A549 (cell line): ENCODE data around the gene GRM2. TPM values are rescaled to one million over a fixed set of nuclear protein-coding genes. Genes with fewer than 3 reads are reported as not detected.

Experiments
- ATAC-seq, 2 experiments: fragments of 200-7000 bp in 1 of 2; fragments of >200 bp in 1 of 2; cut with Nextera tagmentation in 1 of 2; cut with Tn5 transposase in 1 of 2; 3 replicates each; pipeline versions ENCODE4 v1.8.0 to v1.9.1; 2018 to 2020; ENCODE audit warnings: mild to moderate bottlenecking in 1 of 2, moderate library complexity in 1 of 2
- CTCF ChIA-PET: fragments of 300-600 bp; sonication (Branson Sonifier 250); formaldehyde crosslinking; extraction: SDS; loops from one replicate; lab custom pipeline; 2021; ENCODE audit warnings: antibody characterized with exemption, inconsistent platforms; lab: Yijun Ruan, JAX
- POLR2A ChIA-PET: fragments of 350-600 bp; formaldehyde crosslinking; extraction: SDS; loops from one replicate; lab custom pipeline; 2021; ENCODE audit warnings: antibody characterized with exemption, inconsistent platforms; lab: Yijun Ruan, JAX
- DNase-seq, 2 experiments: peaks; one replicate each; pipeline versions ENCODE4 v3.0.0 to v3.0.0-alpha.2; 2011 to 2016; ENCODE audit warnings: low read depth in 1 of 2, low spot score in 1 of 2
- FAIRE-seq: peaks from 2 replicates; lab custom pipeline; 2011; peaks lifted over from hg19 to GRCh38; lab: Jason Lieb, UNC
- H3K27ac ChIP-seq, 2 experiments: fragments of >200 bp; sonication (Bioruptor Twin); formaldehyde crosslinking; 3 replicates each; pipeline ENCODE4 v1.5.1; 2016 to 2017
- H3K4me1 ChIP-seq: fragments of >200 bp; sonication (Bioruptor Twin); formaldehyde crosslinking; 3 replicates; pipeline ENCODE4 v1.6.1; 2016
- H3K4me2 ChIP-seq: fragments of >200 bp; sonication (Bioruptor Twin); formaldehyde crosslinking; 3 replicates; pipeline ENCODE4 v1.6.1; 2016
- H3K4me3 ChIP-seq: fragments of >200 bp; sonication (Bioruptor Twin); formaldehyde crosslinking; 3 replicates; pipeline ENCODE4 v1.5.1; 2016
- H3K9me3 ChIP-seq: fragments of >200 bp; sonication (Bioruptor Twin); formaldehyde crosslinking; 3 replicates; pipeline ENCODE4 v1.6.1; 2016
- ATOH8 ChIP-seq: fragments of 250-450 bp; sonication (Bioruptor Pico); IDR thresholded peaks from 2 replicates; pipeline ENCODE4 v1.5.0; 2020; ENCODE audit warnings: low read depth, mild to moderate bottlenecking, moderate library complexity
- BCL3 ChIP-seq: fragments of >200 bp; sonication (Bioruptor Twin); formaldehyde crosslinking; IDR thresholded peaks from 3 replicates; pipeline ENCODE4 v1.6.1; 2016
- CBX2 ChIP-seq: fragments of 200-600 bp; sonication (generic); IDR thresholded peaks from 2 replicates; pipeline ENCODE4 v1.6.1; 2016; ENCODE audit warnings: low read depth, mild to moderate bottlenecking, borderline replicate concordance
- CEBPB ChIP-seq, 2 experiments: fragments of >200 bp in 1 of 2; sonication (Bioruptor Twin) in 1 of 2; formaldehyde crosslinking in 1 of 2; IDR thresholded peaks; 2 replicates each; pipeline ENCODE4 v1.6.1; 2012 to 2016
- CHD4 ChIP-seq: fragments of 200-600 bp; sonication (generic); IDR thresholded peaks from 2 replicates; pipeline ENCODE4 v1.6.1; 2016; ENCODE audit warnings: antibody characterized with exemption, mild to moderate bottlenecking, borderline replicate concordance
- CTCF ChIP-seq: fragments of >200 bp; sonication (Bioruptor Twin); formaldehyde crosslinking; IDR thresholded peaks from 3 replicates; pipeline ENCODE4 v1.5.1; 2016
- EHF ChIP-seq: fragments of 250-450 bp; sonication (Bioruptor Pico); IDR thresholded peaks from 2 replicates; pipeline ENCODE4 v1.5.0; 2020; ENCODE audit warnings: mild to moderate bottlenecking
- ELK1 ChIP-seq: fragments of 150-350 bp; IDR thresholded peaks from 2 replicates; pipeline ENCODE4 v1.6.1; 2014; ENCODE audit warnings: low read depth, mild to moderate bottlenecking, low read length
- EP300 ChIP-seq, 2 experiments: fragments of >200 bp; sonication (Bioruptor Twin); formaldehyde crosslinking; IDR thresholded peaks; 2 replicates in 1 of 2; 3 replicates in 1 of 2; pipeline ENCODE4 v1.6.1; 2016 to 2017
- FOSB ChIP-seq: fragments of 250-450 bp; sonication (Bioruptor Pico); IDR thresholded peaks from 2 replicates; pipeline ENCODE4 v1.5.0; 2020; ENCODE audit warnings: mild to moderate bottlenecking, moderate library complexity
- FOSL2 ChIP-seq, 2 experiments: fragments of 450-650 bp in 1 of 2; fragments of >200 bp in 1 of 2; sonication (Bioruptor Twin) in 1 of 2; formaldehyde crosslinking; IDR thresholded peaks; 2 replicates each; pipeline versions ENCODE4 v1.5.0 to v1.6.1; 2016 to 2020; ENCODE audit warnings: mild to moderate bottlenecking in 1 of 2, moderate library complexity in 1 of 2
- FOXS1 ChIP-seq: fragments of 250-450 bp; sonication (Bioruptor Pico); IDR thresholded peaks from 2 replicates; pipeline ENCODE4 v1.5.0; 2020; ENCODE audit warnings: mild to moderate bottlenecking, moderate library complexity
- HDAC2 ChIP-seq: fragments of 200-600 bp; sonication (generic); IDR thresholded peaks from 2 replicates; pipeline ENCODE4 v1.6.1; 2016
- HMGXB4 ChIP-seq: fragments of 250-450 bp; sonication (Bioruptor Pico); IDR thresholded peaks from 2 replicates; pipeline ENCODE4 v1.5.0; 2021; ENCODE audit warnings: mild to moderate bottlenecking, moderate library complexity, borderline replicate concordance
- HOXB5 ChIP-seq: fragments of 250-450 bp; sonication (Bioruptor Pico); IDR thresholded peaks from 2 replicates; pipeline ENCODE4 v1.5.0; 2020; ENCODE audit warnings: mild to moderate bottlenecking, moderate library complexity
- MAFK ChIP-seq: fragments of 450-650 bp; IDR thresholded peaks from 2 replicates; pipeline ENCODE4 v1.6.1; 2014; ENCODE audit not compliant: partially characterized antibody
- NFE2L2 ChIP-seq: fragments of 150-350 bp; conservative IDR thresholded peaks from 2 replicates; pipeline ENCODE4 v1.6.1; 2014; ENCODE audit warnings: low read length
- NPAS2 ChIP-seq: fragments of 250-450 bp; sonication (Bioruptor Pico); IDR thresholded peaks from 2 replicates; pipeline ENCODE4 v1.8.0; 2022; ENCODE audit warnings: mild to moderate bottlenecking, moderate library complexity, borderline replicate concordance
- POLR2A ChIP-seq: IDR thresholded peaks from 2 replicates; pipeline ENCODE4 v1.6.1; 2012; ENCODE audit warnings: mild to moderate bottlenecking, low read length
- POLR2AphosphoS2 ChIP-seq: conservative IDR thresholded peaks from 2 replicates; pipeline ENCODE4 v1.6.1; 2012; ENCODE audit warnings: low read length, improper control_type of control experiment, inconsistent platforms
- RARB ChIP-seq: fragments of 250-450 bp; sonication (Bioruptor Pico); IDR thresholded peaks from 2 replicates; pipeline ENCODE4 v1.8.0; 2021; ENCODE audit warnings: mild to moderate bottlenecking, moderate library complexity
- RFX5 ChIP-seq: fragments of 450-650 bp; IDR thresholded peaks from 2 replicates; pipeline ENCODE4 v1.7.1; 2014; ENCODE audit warnings: antibody characterized with exemption, mild to moderate bottlenecking, moderate library complexity
- SMC3 ChIP-seq: fragments of >200 bp; sonication (Bioruptor Twin); formaldehyde crosslinking; IDR thresholded peaks from 3 replicates; pipeline ENCODE4 v1.6.1; 2018; ENCODE audit warnings: inconsistent platforms
- TP53 ChIP-seq: fragments of 250-450 bp; sonication (Bioruptor Pico); IDR thresholded peaks from 2 replicates; pipeline ENCODE4 v1.5.0; 2021; ENCODE audit warnings: mild to moderate bottlenecking, moderate library complexity
- ZC3H11A ChIP-seq: fragments of 450-650 bp; IDR thresholded peaks from 2 replicates; pipeline ENCODE4 v1.6.1; 2014; ENCODE audit warnings: antibody characterized with exemption, mild to moderate bottlenecking
- WGBS: methylation state at CpG from one replicate; pipeline ENCODE4 v1.1.6; 2017; ENCODE audit errors: missing lambda C conversion rate; 5-methylcytosine and 5-hydroxymethylcytosine counted together
- polyA plus RNA-seq, 4 experiments: library from polyadenylated mRNA; depleted of rRNA in 3 of 4; stranded (reverse); fragments of >200 nt; fragmentation: RNase III in 1 of 4; extraction: RNeasy Plus Mini Kit Qiagen cat#74134 plus additional on column Dnase treatment in 1 of 4; gene quantifications; 2 replicates in 3 of 4; 3 replicates in 1 of 4; pipeline ENCODE4 v1.2.3, GENCODE V29; 2011 to 2017

GRM2 gene
- polyA plus RNA-seq, 2 of the 4 experiments (the other 2 are of a cell fraction) = 0.03 TPM; not detected in 1

- 53% methylated on average over 4 of the region's 6 CpGs for WGBS
- no peak overlapping the region for H3K4me2 ChIP-seq
- CTCF ChIA-PET = interaction anchor here (1.3 kb wide), 1 partner anchor 13 kb away, joined by 3 read pairs; no protein-coding TSS in a partner anchor
- no peak overlapping the region for H3K27ac ChIP-seq
- H3K4me3 ChIP-seq = no peak overlapping the region
- no peaks in the 10 kb centered on the region for H3K9me3 ChIP-seq
- no peak for DNase-seq
- POLR2A ChIA-PET = no interaction called here
- no peaks in the 10 kb centered on the region for H3K4me1 ChIP-seq
- FAIRE-seq = no peak
- TF ChIP-seq POLR2A = no peak
- no peak for TF ChIP-seq CHD4
- TF ChIP-seq FOXS1 (CRISPR knock-in tag) = no peak
- TF ChIP-seq, all 56 proteins: peak for 0
- ATAC-seq = no peak
Measured at GRCh38 chr3:51703068-51703760, 3.7 kb upstream of the GRM2 start.

GRCh38 chr3:51703761-51704510 lies 2.9 kb upstream of the GRM2 start:
- Histone ChIP-seq H3K27ac (no peak overlapping the region), H3K4me2 (no peak overlapping the region), H3K4me1 (no peaks in the 10 kb centered on the region)
- CTCF ChIA-PET = interaction anchor here (1.3 to 1.6 kb wide), 2 partner anchors 12 to 96 kb away, joined by 3 to 4 read pairs; no protein-coding TSS in a partner anchor
- FAIRE-seq = no peak
- ATAC-seq = no peak
- no peak for DNase-seq
- TF ChIP-seq MAFK = no peak
- TF ChIP-seq CBX2 = no peak
- TF ChIP-seq SMC3 = no peak
- no peak for TF ChIP-seq NPAS2 (CRISPR knock-in tag)
- no peak for TF ChIP-seq ZC3H11A
- no peak for TF ChIP-seq HMGXB4 (CRISPR knock-in tag)
- no peak for TF ChIP-seq HOXB5 (CRISPR knock-in tag)
- no peak for TF ChIP-seq POLR2AphosphoS2
- no peak for TF ChIP-seq EHF (CRISPR knock-in tag)
- TF ChIP-seq EP300 (IDR thresholded peaks at IDR 0.05) = no peak
- TF ChIP-seq ELK1 = no peak
- TF ChIP-seq RFX5 = no peak
- TF ChIP-seq TP53 (CRISPR knock-in tag) = no peak
- no peak for TF ChIP-seq FOSL2 (IDR thresholded peaks at IDR 0.05)
- no peak for TF ChIP-seq FOSL2 (CRISPR knock-in tag; IDR thresholded peaks at IDR 0.05)
- no peak for TF ChIP-seq FOXS1 (CRISPR knock-in tag)
- TF ChIP-seq, all 56 proteins: peak for 0
- WGBS = 100% methylated on average over 1 of the region's 12 CpGs
- no peaks in the 10 kb centered on the region for H3K9me3 ChIP-seq
- POLR2A ChIA-PET = no interaction called here
- H3K4me3 ChIP-seq = no peak overlapping the region

GRCh38 chr3:51704511-51704950 lies 2.3 kb upstream of the GRM2 start:
- ChIA-PET POLR2A (no interaction called here), CTCF (interaction anchor here (1.0 to 1.6 kb wide), 2 partner anchors 15 to 96 kb away, joined by 3 to 4 read pairs; no protein-coding TSS in a partner anchor)
- no peaks in the 10 kb centered on the region for H3K9me3 ChIP-seq
- FAIRE-seq (no peak), ATAC-seq (no peak), DNase-seq (no peak)
- H3K27ac ChIP-seq = no peak overlapping the region
- no peak overlapping the region for H3K4me2 ChIP-seq
- 100% methylated on average over 1 of the region's 4 CpGs for WGBS
- H3K4me1 ChIP-seq = no peaks in the 10 kb centered on the region
- H3K4me3 ChIP-seq = no peak overlapping the region
- no peak for TF ChIP-seq CHD4
- no peak for TF ChIP-seq ATOH8 (CRISPR knock-in tag)
- TF ChIP-seq RARB (CRISPR knock-in tag) = no peak
- no peak for TF ChIP-seq BCL3
- TF ChIP-seq NFE2L2 = no peak
- no peak for TF ChIP-seq HDAC2
- no peak for TF ChIP-seq CTCF
- TF ChIP-seq CEBPB (IDR thresholded peaks at IDR 0.05) = no peak
- TF ChIP-seq FOSB (CRISPR knock-in tag) = no peak
